Measurements from ENCODE around the gene TMEM213.

TMEM213 gene

GRCh38 chr7:138821912-138822311, 24.1 kb downstream of the TMEM213 start:
- TF ChIP-seq, protein P1, sequence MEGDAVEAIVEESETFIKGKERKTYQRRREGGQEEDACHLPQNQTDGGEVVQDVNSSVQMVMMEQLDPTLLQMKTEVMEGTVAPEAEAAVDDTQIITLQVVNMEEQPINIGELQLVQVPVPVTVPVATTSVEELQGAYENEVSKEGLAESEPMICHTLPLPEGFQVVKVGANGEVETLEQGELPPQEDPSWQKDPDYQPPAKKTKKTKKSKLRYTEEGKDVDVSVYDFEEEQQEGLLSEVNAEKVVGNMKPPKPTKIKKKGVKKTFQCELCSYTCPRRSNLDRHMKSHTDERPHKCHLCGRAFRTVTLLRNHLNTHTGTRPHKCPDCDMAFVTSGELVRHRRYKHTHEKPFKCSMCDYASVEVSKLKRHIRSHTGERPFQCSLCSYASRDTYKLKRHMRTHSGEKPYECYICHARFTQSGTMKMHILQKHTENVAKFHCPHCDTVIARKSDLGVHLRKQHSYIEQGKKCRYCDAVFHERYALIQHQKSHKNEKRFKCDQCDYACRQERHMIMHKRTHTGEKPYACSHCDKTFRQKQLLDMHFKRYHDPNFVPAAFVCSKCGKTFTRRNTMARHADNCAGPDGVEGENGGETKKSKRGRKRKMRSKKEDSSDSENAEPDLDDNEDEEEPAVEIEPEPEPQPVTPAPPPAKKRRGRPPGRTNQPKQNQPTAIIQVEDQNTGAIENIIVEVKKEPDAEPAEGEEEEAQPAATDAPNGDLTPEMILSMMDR (conservative IDR thresholded peaks at IDR 0.05; ENCODE audit: control insufficient read depth, insufficient read depth, low read depth, low read length) = no peak
- no peak for DNase-seq (ENCODE audit: low read depth)
- H3K4me3 ChIP-seq (ENCODE audit: control insufficient read depth, low read depth, low read length) = no peak overlapping the region

DNA sequence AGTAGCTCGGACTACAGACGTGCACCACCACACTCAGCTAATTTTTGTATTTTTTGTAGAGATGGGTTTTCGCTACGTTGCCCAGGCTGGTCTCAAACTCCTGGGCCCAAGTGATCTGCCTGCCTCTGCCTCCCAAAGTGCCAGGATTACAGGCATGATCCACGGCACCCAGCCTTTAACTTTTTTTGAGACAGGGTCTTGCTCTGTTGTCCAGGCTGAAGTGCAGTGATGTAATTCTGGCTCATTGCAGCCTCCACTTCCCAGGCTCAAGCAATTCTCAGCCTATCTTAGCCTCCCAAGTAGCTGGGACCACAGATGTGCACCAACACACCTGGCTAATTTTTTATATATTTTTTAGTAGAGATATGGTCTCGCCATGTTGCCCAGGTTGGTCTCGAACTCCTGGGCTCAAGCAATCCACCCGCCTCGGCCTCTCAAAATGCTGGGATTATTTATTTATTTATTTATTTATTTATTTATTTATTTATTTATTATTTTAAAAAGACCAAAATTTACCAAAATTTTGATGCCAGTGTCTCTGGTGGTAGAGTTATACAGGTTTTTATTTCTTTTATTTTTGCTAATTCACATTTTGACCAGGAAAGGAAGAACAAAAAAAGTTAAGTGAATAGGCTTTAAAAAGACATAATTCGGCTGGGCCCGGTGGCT, 25.2 kb downstream of the TMEM213 start:
- no peak overlapping the region for H3K4me3 ChIP-seq (ENCODE audit: control insufficient read depth, low read depth, low read length)
- TF ChIP-seq, protein P1 (conservative IDR thresholded peaks at IDR 0.05; ENCODE audit: control insufficient read depth, insufficient read depth, low read depth, low read length) = no peak
- DNase-seq (ENCODE audit: low read depth) = no peak

- TF ChIP-seq, protein P1 (conservative IDR thresholded peaks at IDR 0.05; ENCODE audit: control insufficient read depth, insufficient read depth, low read depth, low read length) = no peak
- no peak for DNase-seq (ENCODE audit: low read depth)
Measured at GRCh38 chr7:138825049-138825721, 27.4 kb downstream of the TMEM213 start.

DNA sequence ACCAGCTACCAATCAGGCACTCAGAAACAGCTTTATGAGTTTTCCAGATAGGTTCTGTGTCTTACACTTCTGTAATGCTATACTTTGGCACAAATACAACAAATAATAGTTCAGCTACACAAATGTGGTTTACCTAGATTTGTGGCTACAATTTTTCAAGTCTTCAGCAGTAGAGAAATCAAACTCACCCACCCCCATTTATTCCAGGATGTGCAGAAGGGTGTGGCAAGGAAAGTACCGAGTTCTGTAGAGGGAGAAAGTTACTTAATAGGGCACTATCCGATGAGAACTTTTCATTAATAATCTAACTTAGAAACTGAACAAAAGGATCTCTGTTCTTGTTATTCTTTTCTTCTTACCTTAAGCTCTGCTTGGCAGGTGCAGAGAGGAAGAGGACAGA, 30.5 kb downstream of the TMEM213 start:
- DNase-seq (ENCODE audit: low read depth) = no peak
- no peak overlapping the region for H3K4me3 ChIP-seq (ENCODE audit: control insufficient read depth, low read depth, low read length)
- TF ChIP-seq, protein P1 (conservative IDR thresholded peaks at IDR 0.05; ENCODE audit: control insufficient read depth, insufficient read depth, low read depth, low read length) = no peak

More at GRCh38 chr7:138825049-138825721, 27.4 kb downstream of the TMEM213 start:
- H3K4me3 ChIP-seq (ENCODE audit: control insufficient read depth, low read depth, low read length) = no peak overlapping the region

DNA sequence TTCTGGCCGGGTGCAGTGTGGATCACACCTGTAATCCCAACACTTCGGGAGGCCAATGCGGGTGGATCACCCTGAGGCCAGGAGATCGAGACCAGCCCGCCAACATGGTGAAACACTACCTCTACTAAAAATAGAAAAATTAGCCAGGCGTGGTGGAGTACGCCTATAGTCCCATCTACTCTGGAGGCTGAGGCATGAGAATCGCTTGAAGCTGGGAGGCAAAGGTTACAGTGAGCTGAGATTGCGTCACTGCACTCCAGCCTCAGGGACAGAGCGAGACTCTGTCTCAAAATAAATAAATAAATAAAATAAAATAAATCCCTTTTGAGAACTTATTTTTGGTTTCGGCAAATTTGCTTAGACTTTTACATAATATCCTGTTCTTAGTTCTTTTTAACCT, 31.5 kb downstream of the TMEM213 start:
- no peak for DNase-seq (ENCODE audit: low read depth)
- TF ChIP-seq, protein P1 (conservative IDR thresholded peaks at IDR 0.05; ENCODE audit: control insufficient read depth, insufficient read depth, low read depth, low read length) = no peak
- no peak overlapping the region for H3K4me3 ChIP-seq (ENCODE audit: control insufficient read depth, low read depth, low read length)

DNA sequence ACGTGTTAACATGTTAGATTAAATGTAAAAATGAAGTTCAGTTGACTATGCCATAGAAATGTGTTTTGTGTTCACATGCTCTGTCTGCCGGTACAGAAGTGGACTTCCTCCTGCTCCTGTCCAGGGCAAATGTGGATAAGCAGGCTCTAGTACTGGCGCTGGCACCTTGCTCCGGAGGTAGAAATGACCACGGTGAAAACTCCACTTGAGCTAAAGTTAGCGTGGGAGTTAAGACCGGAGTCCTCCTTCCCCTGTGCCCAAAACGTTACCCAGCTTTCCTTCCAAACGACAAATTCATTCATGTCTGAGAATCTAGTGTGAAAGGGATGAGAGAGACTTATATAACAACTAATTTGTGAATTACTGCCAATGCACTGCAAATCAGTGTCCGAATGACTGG, 35.2 kb downstream of the TMEM213 start:
- no peak for DNase-seq (ENCODE audit: low read depth)
- TF ChIP-seq, protein P1 (conservative IDR thresholded peaks at IDR 0.05; ENCODE audit: control insufficient read depth, insufficient read depth, low read depth, low read length) = no peak
- no peak overlapping the region for H3K4me3 ChIP-seq (ENCODE audit: control insufficient read depth, low read depth, low read length)

Measured in fibroblast of mammary gland (primary cell).